ENCODE data around the gene DTYMK.

DNA sequence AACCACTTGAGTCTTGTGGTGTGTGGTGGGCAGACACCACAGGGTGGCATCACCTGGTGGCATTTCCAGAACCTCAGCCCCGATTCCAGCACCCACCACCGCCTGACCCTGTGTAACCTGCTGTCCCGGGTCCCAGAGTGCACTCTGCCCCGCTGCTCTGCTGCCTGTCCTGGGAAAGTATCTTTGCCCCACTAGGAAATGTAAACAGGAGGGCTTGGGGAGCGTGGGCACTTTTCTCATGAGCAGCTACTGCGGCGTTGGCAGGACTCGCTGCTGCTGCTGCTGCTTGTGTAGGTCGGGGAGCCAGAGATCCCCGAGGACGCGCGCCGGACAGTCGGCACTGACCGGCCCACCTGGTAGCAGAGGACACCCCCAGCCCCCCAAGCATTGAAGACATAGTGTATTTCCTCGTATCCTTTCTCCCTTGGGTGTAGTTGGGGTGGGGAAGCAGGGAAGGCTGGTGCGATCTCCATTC lies 13.4 kb downstream of the DTYMK start:
- TF ChIP-seq POLR2A (IDR thresholded peaks at IDR 0.05; ENCODE audit: low read depth, low read length) (no peak), ELK1 (IDR thresholded peaks at IDR 0.05; ENCODE audit: borderline replicate concordance, low read depth, low read length) (no peak), RAD21 (IDR thresholded peaks at IDR 0.05; ENCODE audit: low read length) (no peak), BHLHE40 (IDR thresholded peaks at IDR 0.05; ENCODE audit: low read depth, low read length) (no peak), RFX5 (IDR thresholded peaks at IDR 0.05; ENCODE audit: low read depth, low read length) (no peak), RCOR1 (IDR thresholded peaks at IDR 0.05; ENCODE audit: insufficient replicate concordance, low read length) (no peak), MXI1 (IDR thresholded peaks at IDR 0.05; ENCODE audit: borderline replicate concordance, low read depth, low read length) (no peak), FOS (IDR thresholded peaks at IDR 0.05; ENCODE audit: low read depth, low read length) (no peak), SMC3 (IDR thresholded peaks at IDR 0.05; ENCODE audit: low read depth, low read length) (no peak), CEBPB (IDR thresholded peaks at IDR 0.05; ENCODE audit: low read depth, low read length) (no peak), USF2 (IDR thresholded peaks at IDR 0.05; ENCODE audit: low read depth, low read length) (no peak), MAFK (IDR thresholded peaks at IDR 0.05; ENCODE audit: low read depth, low read length) (no peak), NFE2L2 (IDR thresholded peaks at IDR 0.05; ENCODE audit: low read depth, low read length) (no peak)
- TF ChIP-seq, protein P1, sequence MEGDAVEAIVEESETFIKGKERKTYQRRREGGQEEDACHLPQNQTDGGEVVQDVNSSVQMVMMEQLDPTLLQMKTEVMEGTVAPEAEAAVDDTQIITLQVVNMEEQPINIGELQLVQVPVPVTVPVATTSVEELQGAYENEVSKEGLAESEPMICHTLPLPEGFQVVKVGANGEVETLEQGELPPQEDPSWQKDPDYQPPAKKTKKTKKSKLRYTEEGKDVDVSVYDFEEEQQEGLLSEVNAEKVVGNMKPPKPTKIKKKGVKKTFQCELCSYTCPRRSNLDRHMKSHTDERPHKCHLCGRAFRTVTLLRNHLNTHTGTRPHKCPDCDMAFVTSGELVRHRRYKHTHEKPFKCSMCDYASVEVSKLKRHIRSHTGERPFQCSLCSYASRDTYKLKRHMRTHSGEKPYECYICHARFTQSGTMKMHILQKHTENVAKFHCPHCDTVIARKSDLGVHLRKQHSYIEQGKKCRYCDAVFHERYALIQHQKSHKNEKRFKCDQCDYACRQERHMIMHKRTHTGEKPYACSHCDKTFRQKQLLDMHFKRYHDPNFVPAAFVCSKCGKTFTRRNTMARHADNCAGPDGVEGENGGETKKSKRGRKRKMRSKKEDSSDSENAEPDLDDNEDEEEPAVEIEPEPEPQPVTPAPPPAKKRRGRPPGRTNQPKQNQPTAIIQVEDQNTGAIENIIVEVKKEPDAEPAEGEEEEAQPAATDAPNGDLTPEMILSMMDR (conservative IDR thresholded peaks at IDR 0.05; ENCODE audit: low read depth, low read length) = no peak
